Measurements from ENCODE around the gene PDE4D.

Gene PDE4D

GRCh38 chr5:59212596-59212995, 680.9 kb downstream of the PDE4D start:
- Histone ChIP-seq H3K27ac (no peak overlapping the region), H3K4me3 (no peak overlapping the region)
- TF ChIP-seq, protein P1, sequence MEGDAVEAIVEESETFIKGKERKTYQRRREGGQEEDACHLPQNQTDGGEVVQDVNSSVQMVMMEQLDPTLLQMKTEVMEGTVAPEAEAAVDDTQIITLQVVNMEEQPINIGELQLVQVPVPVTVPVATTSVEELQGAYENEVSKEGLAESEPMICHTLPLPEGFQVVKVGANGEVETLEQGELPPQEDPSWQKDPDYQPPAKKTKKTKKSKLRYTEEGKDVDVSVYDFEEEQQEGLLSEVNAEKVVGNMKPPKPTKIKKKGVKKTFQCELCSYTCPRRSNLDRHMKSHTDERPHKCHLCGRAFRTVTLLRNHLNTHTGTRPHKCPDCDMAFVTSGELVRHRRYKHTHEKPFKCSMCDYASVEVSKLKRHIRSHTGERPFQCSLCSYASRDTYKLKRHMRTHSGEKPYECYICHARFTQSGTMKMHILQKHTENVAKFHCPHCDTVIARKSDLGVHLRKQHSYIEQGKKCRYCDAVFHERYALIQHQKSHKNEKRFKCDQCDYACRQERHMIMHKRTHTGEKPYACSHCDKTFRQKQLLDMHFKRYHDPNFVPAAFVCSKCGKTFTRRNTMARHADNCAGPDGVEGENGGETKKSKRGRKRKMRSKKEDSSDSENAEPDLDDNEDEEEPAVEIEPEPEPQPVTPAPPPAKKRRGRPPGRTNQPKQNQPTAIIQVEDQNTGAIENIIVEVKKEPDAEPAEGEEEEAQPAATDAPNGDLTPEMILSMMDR (IDR thresholded peaks at IDR 0.05) = no peak
- no peak for DNase-seq (ENCODE audit: low spot score)

DNA sequence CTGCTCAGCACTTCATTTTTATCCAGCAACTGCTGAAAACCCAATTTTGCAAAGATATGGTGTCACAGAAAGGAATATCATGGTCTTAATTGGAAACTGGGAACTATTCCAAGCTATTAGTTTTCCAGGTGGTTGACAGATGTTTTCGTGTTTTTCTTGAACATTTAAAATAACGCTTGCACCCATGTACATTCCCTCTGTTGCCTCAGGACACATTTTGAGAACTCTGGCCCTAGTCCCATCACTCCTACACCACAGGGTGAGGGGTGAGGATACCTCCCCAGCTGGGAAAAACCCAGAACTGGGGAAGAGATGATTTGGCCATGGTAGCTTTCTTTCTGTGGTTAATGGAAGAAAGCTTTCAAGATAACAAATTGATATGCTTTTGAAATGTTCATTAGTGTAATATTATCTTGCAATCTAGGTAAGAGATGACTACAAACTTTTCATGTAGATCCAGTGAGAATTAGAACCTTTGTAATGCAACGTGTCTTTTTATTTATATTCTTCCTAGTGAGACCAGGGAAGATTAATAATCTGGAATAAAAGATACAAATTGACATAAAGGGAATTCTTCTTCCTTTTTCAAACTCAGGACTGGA, 683.7 kb downstream of the PDE4D start:
- TF ChIP-seq, protein P1 (IDR thresholded peaks at IDR 0.05) = no peak
- DNase-seq (ENCODE audit: low spot score) = no peak
- Histone ChIP-seq H3K27ac (no peak overlapping the region), H3K4me3 (no peak overlapping the region)

GRCh38 chr5:59208474-59208873, 685.1 kb downstream of the PDE4D start:
- Histone ChIP-seq H3K27ac (no peak overlapping the region), H3K4me3 (no peak overlapping the region)
- DNase-seq (ENCODE audit: low spot score) = no peak
- TF ChIP-seq, protein P1 (IDR thresholded peaks at IDR 0.05) = no peak

DNA sequence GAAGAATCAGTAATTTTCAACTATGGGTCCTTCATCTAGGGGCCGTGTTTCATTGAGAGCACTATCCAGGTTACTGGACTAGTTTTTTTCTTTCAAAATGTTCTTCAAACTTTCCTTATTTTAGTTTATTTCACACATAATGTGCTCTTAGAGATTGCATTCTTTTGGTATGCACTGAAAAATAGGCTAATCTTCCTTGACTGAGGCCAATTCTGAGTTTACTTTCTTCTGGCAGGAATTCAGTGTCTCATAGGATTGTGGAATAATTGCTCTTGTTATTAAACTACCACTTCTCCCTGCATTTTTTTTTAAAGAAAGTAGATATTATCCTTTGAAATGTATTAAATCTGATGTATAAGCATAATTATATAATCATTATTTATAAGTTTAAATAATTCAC, 686.1 kb downstream of the PDE4D start:
- no peak for DNase-seq (ENCODE audit: low spot score)
- H3K27ac ChIP-seq = peak overlapping the region in 1 of 2 donors; percentile 13
- TF ChIP-seq, protein P1 (IDR thresholded peaks at IDR 0.05) = no peak
- no peak overlapping the region for H3K4me3 ChIP-seq

DNA sequence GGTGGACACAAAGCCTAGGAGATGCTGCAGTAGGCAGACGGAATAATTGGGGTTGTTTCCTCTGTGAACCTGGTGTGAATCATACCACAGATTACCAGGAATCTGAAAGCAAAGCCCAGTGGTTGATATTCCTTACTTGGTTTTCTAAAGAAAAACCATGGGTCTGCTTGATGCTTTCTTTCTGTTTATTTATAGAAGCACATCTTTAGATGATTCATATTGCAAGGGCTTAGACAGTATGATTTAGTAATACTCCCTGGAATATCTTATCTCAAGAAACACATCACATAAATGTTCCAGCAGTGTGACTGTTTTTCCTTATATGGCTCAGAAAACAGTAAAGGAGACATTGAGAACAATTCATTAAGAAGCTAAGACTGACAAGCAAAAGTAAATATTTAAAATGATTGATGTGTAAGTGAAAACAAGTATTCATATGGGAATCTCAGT, 687.4 kb downstream of the PDE4D start:
- H3K27ac ChIP-seq = peak overlapping the region in 1 of 2 donors; percentile 42
- TF ChIP-seq, protein P1 (IDR thresholded peaks at IDR 0.05) = no peak
- DNase-seq (ENCODE audit: low spot score) = no peak
- H3K4me3 ChIP-seq = no peak overlapping the region

GRCh38 chr5:59204114-59204897, 689.2 kb downstream of the PDE4D start:
- H3K27ac ChIP-seq = no peak overlapping the region
- no peak for DNase-seq (ENCODE audit: low spot score)
- TF ChIP-seq, protein P1 (IDR thresholded peaks at IDR 0.05) = no peak
- no peak overlapping the region for H3K4me3 ChIP-seq

- no peak overlapping the region for H3K4me3 ChIP-seq
- TF ChIP-seq, protein P1 (IDR thresholded peaks at IDR 0.05) = no peak
- no peak for DNase-seq (ENCODE audit: low spot score)
- no peak overlapping the region for H3K27ac ChIP-seq
Observed at GRCh38 chr5:59199868-59200267, 693.7 kb downstream of the PDE4D start.
